NCI-H146 treated with DMSO at 0.1 percent for 48 hours (cell line): ENCODE data around the gene MCAT.

Experiments used
- DNase-seq: peaks from one replicate; lab custom pipeline; 2025; ENCODE audit not compliant: unreplicated experiment; lab: John Stamatoyannopoulos, UW

Gene MCAT

GRCh38 chr22:43094085-43094484 is 49.1 kb downstream of the MCAT start:
- DNase-seq: peak; percentile 37

GRCh38 chr22:43092085-43092484 is 51.1 kb downstream of the MCAT start:
- no peak for DNase-seq

GRCh38 chr22:43090130-43090789 is 52.9 kb downstream of the MCAT start:
- DNase-seq: peak; percentile 73

DNA sequence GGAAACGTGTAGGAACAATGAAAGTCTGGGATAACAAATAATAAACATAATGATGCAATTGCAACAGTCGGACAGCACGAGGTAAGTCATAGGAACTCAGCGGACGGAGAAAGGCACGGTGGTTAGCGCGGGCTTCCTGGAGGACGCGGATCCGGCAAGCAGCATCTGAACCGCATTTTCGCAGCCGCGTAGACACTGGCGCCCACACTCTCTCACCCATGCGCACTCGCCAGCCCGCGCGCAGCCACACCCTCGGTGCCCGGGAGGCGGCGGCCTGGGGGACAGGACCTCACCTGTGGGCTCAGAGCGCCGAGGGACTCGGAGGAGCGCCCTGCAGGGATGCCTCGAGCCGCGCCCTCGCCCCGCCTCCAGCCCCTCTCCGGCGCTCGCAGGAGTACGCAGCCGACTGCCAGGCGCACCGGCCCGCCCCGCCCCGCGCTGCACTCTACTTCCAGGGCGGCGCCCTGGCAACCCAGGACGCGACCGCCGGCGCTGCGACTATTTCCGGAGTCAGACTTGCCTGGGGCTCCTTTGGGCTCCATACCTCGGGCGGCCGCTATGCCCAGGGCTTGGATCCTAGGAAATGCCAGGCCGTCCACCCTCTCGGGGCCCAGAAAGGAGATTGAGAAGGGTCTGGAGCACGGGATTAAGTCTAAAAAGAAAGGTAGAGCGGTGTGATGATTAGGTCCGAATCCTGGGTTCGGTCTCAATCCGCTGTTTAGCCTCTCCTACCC is 54.0 kb downstream of the MCAT start, which contains the start of gene TTLL1:
TTLL1 (minus strand) TSS at position 408 of the 734 bp plus-strand sequence. CDS start 13,805 bp downstream, outside the sequence.
- DNase-seq: peak; percentile 57

DNA sequence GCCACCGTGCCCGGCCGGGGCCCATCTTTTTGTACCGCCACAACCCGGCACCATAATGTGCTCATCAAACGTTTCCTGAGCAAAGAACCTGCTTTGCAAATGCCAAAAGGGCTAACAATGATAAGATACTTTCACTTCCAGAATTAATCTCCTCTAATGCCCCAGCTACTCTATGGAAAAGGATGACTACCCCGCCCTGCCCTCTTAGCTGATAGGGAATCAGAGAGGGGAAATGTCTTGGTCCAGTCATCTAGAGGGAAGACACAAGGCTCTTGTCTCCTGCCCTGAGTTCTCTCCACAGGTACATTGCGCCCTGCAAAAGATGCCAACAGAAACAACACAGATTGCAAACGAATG is 54.6 kb downstream of the MCAT start:
- no peak for DNase-seq

GRCh38 chr22:43085658-43086606 is 57.3 kb downstream of the MCAT start:
- DNase-seq: no peak
